Measurements from ENCODE around the gene MAPK8. TPM values are rescaled to one million over a fixed set of nuclear protein-coding genes. Genes with fewer than 3 reads are reported as not detected.

The MAPK8 gene
- total and polyA plus RNA-seq, 3 experiments from 2014 or later, result 20.5 to 43.5 (median 38.8) TPM

DNA sequence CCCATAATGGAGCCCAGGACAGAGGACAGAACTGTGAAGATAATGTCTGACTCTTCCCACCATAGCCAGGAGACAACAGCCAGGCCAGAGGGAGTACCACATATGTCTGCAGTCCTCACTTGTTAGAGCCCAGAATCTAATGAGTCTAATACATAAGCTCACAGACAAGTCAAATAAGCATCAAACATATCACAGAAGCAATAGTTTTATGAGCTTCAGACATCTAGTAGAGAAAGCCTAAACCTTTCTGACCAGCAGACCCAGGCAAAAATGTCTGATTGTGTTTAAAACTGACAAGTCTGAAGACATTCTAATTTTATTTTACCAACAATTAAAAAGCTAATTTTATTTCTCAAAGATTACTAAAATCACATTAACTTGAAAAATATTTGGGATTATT is 75.5 kb downstream of the MAPK8 start:
- Mint-ChIP-seq H3K36me3 (peaks cover 0 to 22% (median 5%) of the 10 kb centered on the region in 3 donors), H3K4me1 (peaks cover 5 to 23% (median 11%) of the 10 kb centered on the region in 3 donors), H3K4me3 (no peak overlapping the region), H3K27me3 (no peaks in the 10 kb centered on the region), H3K27ac (no peak overlapping the region), H3K9me3 (peaks cover 0 to 28% (median 20%) of the 10 kb centered on the region in 5 donors)
- Histone ChIP-seq H3K4me1 (ENCODE audit: insufficient read depth, low read length) (no peaks in the 10 kb centered on the region), H3K27me3 (ENCODE audit: insufficient read depth, low read length, poor library complexity, severe bottlenecking) (no peaks in the 10 kb centered on the region), H3K36me3 (ENCODE audit: insufficient read depth, low read length) (no peaks in the 10 kb centered on the region), H3K27ac (ENCODE audit: low read depth, low read length) (no peak overlapping the region), H3K9me3 (ENCODE audit: low read length) (no peaks in the 10 kb centered on the region), H3K4me3 (ENCODE audit: low read length) (no peak overlapping the region)
- POLR2A ChIA-PET, result no interaction called here
- no peak for DNase-seq
- CTCF ChIA-PET, result no interaction called here

DNA sequence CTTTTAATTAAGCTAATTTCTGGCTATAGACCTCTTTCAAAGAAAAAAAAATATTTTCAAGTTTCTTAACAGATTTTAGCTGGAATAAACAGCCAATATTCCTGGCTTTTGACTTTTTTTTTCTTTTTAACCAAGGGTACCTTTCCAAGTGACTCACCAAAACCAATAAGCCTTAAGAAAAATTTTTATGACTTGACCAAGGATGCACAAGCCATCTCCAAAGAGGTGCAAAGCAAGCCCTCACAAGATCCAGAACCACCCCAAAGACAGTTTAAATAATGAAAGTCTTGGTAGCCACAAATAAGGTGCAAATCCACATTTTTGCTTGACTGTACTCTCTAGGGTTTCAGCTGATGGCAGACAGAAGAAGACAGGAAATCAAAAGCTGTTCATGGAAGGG is 76.5 kb downstream of the MAPK8 start:
- Mint-ChIP-seq H3K27me3 (no peaks in the 10 kb centered on the region), H3K36me3 (peaks cover 0 to 18% (median 5%) of the 10 kb centered on the region in 3 donors), H3K4me3 (no peak overlapping the region), H3K4me1 (peaks cover 10 to 32% (median 21%) of the 10 kb centered on the region in 3 donors), H3K9me3 (peaks cover 0 to 28% (median 18%) of the 10 kb centered on the region in 5 donors), H3K27ac (no peak overlapping the region)
- ChIA-PET POLR2A (no interaction called here), CTCF (no interaction called here)
- H3K27ac ChIP-seq (ENCODE audit: low read depth, low read length), result no peak overlapping the region
- no peak for DNase-seq
- H3K4me1 ChIP-seq (ENCODE audit: insufficient read depth, low read length), result no peaks in the 10 kb centered on the region
- no peaks in the 10 kb centered on the region for H3K27me3 ChIP-seq (ENCODE audit: insufficient read depth, low read length, poor library complexity, severe bottlenecking)
- H3K9me3 ChIP-seq (ENCODE audit: low read length), result no peaks in the 10 kb centered on the region
- H3K36me3 ChIP-seq (ENCODE audit: insufficient read depth, low read length), result no peaks in the 10 kb centered on the region
- no peak overlapping the region for H3K4me3 ChIP-seq (ENCODE audit: low read length)

GRCh38 chr10:48383393-48383792 is 76.9 kb downstream of the MAPK8 start:
- Mint-ChIP-seq H3K27me3 (no peaks in the 10 kb centered on the region), H3K4me1 (peaks cover 10 to 34% (median 25%) of the 10 kb centered on the region in 3 donors), H3K36me3 (peaks cover 0 to 14% (median 5%) of the 10 kb centered on the region in 3 donors), H3K27ac (no peak overlapping the region), H3K4me3 (no peak overlapping the region), H3K9me3 (peaks cover 0 to 24% (median 17%) of the 10 kb centered on the region in 5 donors)
- ChIA-PET CTCF (no interaction called here), POLR2A (no interaction called here)
- Histone ChIP-seq H3K9me3 (ENCODE audit: low read length) (no peaks in the 10 kb centered on the region), H3K4me3 (ENCODE audit: low read length) (no peak overlapping the region), H3K27ac (ENCODE audit: low read depth, low read length) (no peak overlapping the region), H3K4me1 (ENCODE audit: insufficient read depth, low read length) (no peaks in the 10 kb centered on the region), H3K27me3 (ENCODE audit: insufficient read depth, low read length, poor library complexity, severe bottlenecking) (no peaks in the 10 kb centered on the region), H3K36me3 (ENCODE audit: insufficient read depth, low read length) (no peaks in the 10 kb centered on the region)
- DNase-seq, result no peak

- no peak overlapping the region for H3K27ac Mint-ChIP-seq
- Histone ChIP-seq H3K27ac (ENCODE audit: low read depth, low read length) (no peak overlapping the region), H3K36me3 (ENCODE audit: insufficient read depth, low read length) (no peaks in the 10 kb centered on the region), H3K4me1 (ENCODE audit: insufficient read depth, low read length) (peaks cover 7% of the 10 kb centered on the region), H3K9me3 (ENCODE audit: low read length) (no peaks in the 10 kb centered on the region), H3K4me3 (ENCODE audit: low read length) (no peak overlapping the region), H3K27me3 (ENCODE audit: insufficient read depth, low read length, poor library complexity, severe bottlenecking) (no peaks in the 10 kb centered on the region)
- no peaks in the 10 kb centered on the region for H3K27me3 Mint-ChIP-seq
- DNase-seq, result no peak
- peaks cover 0 to 4% (median 4%) of the 10 kb centered on the region in 3 donors for H3K36me3 Mint-ChIP-seq
- CTCF ChIA-PET, result no interaction called here
- H3K4me3 Mint-ChIP-seq, result no peak overlapping the region
- H3K4me1 Mint-ChIP-seq, result peaks cover 19 to 47% (median 38%) of the 10 kb centered on the region in 3 donors
- H3K9me3 Mint-ChIP-seq, result peaks cover 0 to 18% (median 12%) of the 10 kb centered on the region in 5 donors
- POLR2A ChIA-PET, result no interaction called here
These were observed 78.2 kb downstream of the MAPK8 start for GRCh38 chr10:48384699-48384982.

GRCh38 chr10:48389272-48389671 is 82.8 kb downstream of the MAPK8 start:
- H3K36me3 ChIP-seq (ENCODE audit: insufficient read depth, low read length), result no peaks in the 10 kb centered on the region
- peaks cover 40 to 71% (median 69%) of the 10 kb centered on the region in 3 donors for H3K4me1 Mint-ChIP-seq
- H3K27ac ChIP-seq (ENCODE audit: low read depth, low read length), result no peak overlapping the region
- POLR2A ChIA-PET, result no interaction called here
- no peaks in the 10 kb centered on the region for H3K27me3 Mint-ChIP-seq
- no peak overlapping the region for H3K4me3 ChIP-seq (ENCODE audit: low read length)
- H3K27ac Mint-ChIP-seq, result peak overlapping the region in 1 of 8 donors; percentile 8
- H3K4me3 Mint-ChIP-seq, result no peak overlapping the region
- H3K9me3 ChIP-seq (ENCODE audit: low read length), result no peaks in the 10 kb centered on the region
- H3K27me3 ChIP-seq (ENCODE audit: insufficient read depth, low read length, poor library complexity, severe bottlenecking), result no peaks in the 10 kb centered on the region
- peaks cover 28% of the 10 kb centered on the region for H3K4me1 ChIP-seq (ENCODE audit: insufficient read depth, low read length)
- H3K36me3 Mint-ChIP-seq, result no peaks in the 10 kb centered on the region
- CTCF ChIA-PET, result no interaction called here
- H3K9me3 Mint-ChIP-seq, result no peaks in the 10 kb centered on the region
- no peak for DNase-seq

GRCh38 chr10:48389846-48390557 is 83.5 kb downstream of the MAPK8 start:
- Mint-ChIP-seq H3K4me3 (no peak overlapping the region), H3K9me3 (no peaks in the 10 kb centered on the region), H3K36me3 (no peaks in the 10 kb centered on the region), H3K4me1 (peaks cover 37 to 66% (median 63%) of the 10 kb centered on the region in 3 donors), H3K27me3 (no peaks in the 10 kb centered on the region), H3K27ac (peak overlapping the region in 1 of 8 donors; percentile 3)
- Histone ChIP-seq H3K36me3 (ENCODE audit: insufficient read depth, low read length) (no peaks in the 10 kb centered on the region), H3K9me3 (ENCODE audit: low read length) (no peaks in the 10 kb centered on the region), H3K4me3 (ENCODE audit: low read length) (no peak overlapping the region), H3K4me1 (ENCODE audit: insufficient read depth, low read length) (peaks cover 28% of the 10 kb centered on the region), H3K27ac (ENCODE audit: low read depth, low read length) (no peak overlapping the region), H3K27me3 (ENCODE audit: insufficient read depth, low read length, poor library complexity, severe bottlenecking) (no peaks in the 10 kb centered on the region)
- ChIA-PET CTCF (no interaction called here), POLR2A (no interaction called here)
- DNase-seq, result no peak

GRCh38 chr10:48390558-48390871 is 84.0 kb downstream of the MAPK8 start:
- Mint-ChIP-seq H3K27me3 (no peaks in the 10 kb centered on the region), H3K4me1 (peaks cover 35 to 61% (median 58%) of the 10 kb centered on the region in 3 donors), H3K9me3 (no peaks in the 10 kb centered on the region), H3K27ac (no peak overlapping the region), H3K36me3 (no peaks in the 10 kb centered on the region), H3K4me3 (no peak overlapping the region)
- POLR2A ChIA-PET, result no interaction called here
- no peak for DNase-seq
- Histone ChIP-seq H3K36me3 (ENCODE audit: insufficient read depth, low read length) (no peaks in the 10 kb centered on the region), H3K27ac (ENCODE audit: low read depth, low read length) (no peak overlapping the region), H3K27me3 (ENCODE audit: insufficient read depth, low read length, poor library complexity, severe bottlenecking) (no peaks in the 10 kb centered on the region), H3K4me3 (ENCODE audit: low read length) (no peak overlapping the region), H3K4me1 (ENCODE audit: insufficient read depth, low read length) (peaks cover 28% of the 10 kb centered on the region), H3K9me3 (ENCODE audit: low read length) (no peaks in the 10 kb centered on the region)
- CTCF ChIA-PET, result no interaction called here

DNA sequence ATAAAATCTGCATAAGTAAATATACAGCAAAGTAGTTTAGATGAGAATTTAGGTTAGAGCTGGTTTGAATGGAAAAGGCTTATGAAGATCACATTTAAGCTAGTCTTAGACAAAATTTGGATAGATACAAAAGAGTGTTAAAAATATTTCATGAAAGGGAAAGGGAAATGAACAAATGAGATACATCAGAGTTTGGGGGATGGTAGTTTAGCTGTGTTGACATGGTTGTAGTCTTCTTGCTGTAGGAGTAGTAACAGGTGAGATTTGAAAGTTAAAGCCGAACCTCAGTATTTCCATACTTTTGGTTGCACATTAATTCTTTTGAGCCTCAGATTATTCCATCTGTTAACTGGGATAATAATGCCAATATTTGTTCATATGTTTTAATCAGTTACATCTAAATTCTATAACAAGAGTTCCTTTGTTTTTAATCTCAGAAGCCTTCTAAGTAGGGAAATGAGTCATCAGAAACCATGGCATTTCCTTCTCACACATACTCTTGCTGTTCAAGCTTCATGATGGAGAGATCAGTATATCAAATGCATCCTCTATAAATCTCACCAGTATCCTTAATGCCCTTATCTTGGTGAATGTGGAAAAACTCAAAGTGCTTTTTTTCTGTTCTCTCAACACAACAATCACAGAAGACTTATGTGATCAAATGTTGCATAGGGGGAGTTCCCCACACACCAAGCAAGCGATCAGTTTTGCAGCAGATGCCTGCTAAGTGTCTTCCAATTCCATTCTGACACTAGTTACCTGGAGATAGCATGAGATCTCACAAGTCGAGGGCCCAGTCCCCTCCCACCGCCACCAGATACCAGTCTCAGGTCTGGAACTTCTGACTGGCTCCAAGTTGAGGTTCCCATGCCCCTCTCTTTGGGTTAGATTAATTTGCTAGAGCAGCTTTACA is 84.7 kb downstream of the MAPK8 start:
- Histone ChIP-seq H3K27ac (ENCODE audit: low read depth, low read length) (no peak overlapping the region), H3K9me3 (ENCODE audit: low read length) (no peaks in the 10 kb centered on the region), H3K4me3 (ENCODE audit: low read length) (no peak overlapping the region), H3K4me1 (ENCODE audit: insufficient read depth, low read length) (peaks cover 28% of the 10 kb centered on the region), H3K27me3 (ENCODE audit: insufficient read depth, low read length, poor library complexity, severe bottlenecking) (no peaks in the 10 kb centered on the region), H3K36me3 (ENCODE audit: insufficient read depth, low read length) (no peaks in the 10 kb centered on the region)
- no peaks in the 10 kb centered on the region for H3K27me3 Mint-ChIP-seq
- no peak for DNase-seq
- peak overlapping the region in 4 of 7 donors; percentile 0 to 20 (median 12) for H3K4me3 Mint-ChIP-seq
- no peaks in the 10 kb centered on the region for H3K36me3 Mint-ChIP-seq
- H3K4me1 Mint-ChIP-seq, result peaks cover 38 to 58% (median 57%) of the 10 kb centered on the region in 3 donors
- POLR2A ChIA-PET, result no interaction called here
- peak overlapping the region in 6 of 8 donors; percentile 0 to 77 (median 17) for H3K27ac Mint-ChIP-seq
- CTCF ChIA-PET, result no interaction called here
- no peaks in the 10 kb centered on the region for H3K9me3 Mint-ChIP-seq
